Progenitor cell of endocrine pancreas (in vitro differentiated cells): ENCODE measurements around the gene IGFALS. TPM values are rescaled to one million over a fixed set of nuclear protein-coding genes. Genes with fewer than 3 reads are reported as not detected.

Experiments used
- DNase-seq: peaks from one replicate; pipeline ENCODE4 v3.0.0; 2021; ENCODE audit warnings: low spot score; ENCODE audit not compliant: unreplicated experiment
- H3K27ac Mint-ChIP-seq: 2 replicates; pipeline ENCODE4 v1.8.0; 2021; ENCODE audit warnings: mild to moderate bottlenecking, moderate library complexity, mixed read lengths
- H3K27me3 Mint-ChIP-seq: 2 replicates; pipeline ENCODE4 v1.8.0; 2021; ENCODE audit warnings: mixed read lengths
- H3K36me3 Mint-ChIP-seq: 2 replicates; pipeline ENCODE4 v1.8.0; 2022; ENCODE audit warnings: mixed read lengths; ENCODE audit not compliant: insufficient read depth
- H3K4me1 Mint-ChIP-seq: 2 replicates; pipeline ENCODE4 v1.8.0; 2021; ENCODE audit warnings: low read depth, mixed read lengths
- H3K4me3 Mint-ChIP-seq: 2 replicates; pipeline ENCODE4 v1.8.0; 2021; ENCODE audit warnings: low read depth, mild to moderate bottlenecking, moderate library complexity, mixed read lengths
- H3K9me3 Mint-ChIP-seq: 2 replicates; pipeline ENCODE4 v1.8.0; 2021; ENCODE audit warnings: low read depth, mixed read lengths
- CTCF ChIP-seq: fragments of 200-600 bp; sonication (generic); IDR thresholded peaks from one replicate; pipeline ENCODE4 v1.5.0; 2021; ENCODE audit warnings: antibody characterized with exemption, mild to moderate bottlenecking; ENCODE audit not compliant: unreplicated experiment
- total RNA-seq: library from RNA; stranded (reverse); gene quantifications from 2 replicates; pipeline ENCODE4 v1.2.1, GENCODE V29; 2021

IGFALS gene
- total RNA-seq, 1 donor from 2014 or later, result 1.2 TPM

- DNase-seq, result no peak
- Mint-ChIP-seq H3K4me3 (no peak overlapping the region), H3K27ac (no peak overlapping the region), H3K4me1 (no peaks in the 10 kb centered on the region), H3K36me3 (no peaks in the 10 kb centered on the region), H3K27me3 (no peaks in the 10 kb centered on the region), H3K9me3 (no peaks in the 10 kb centered on the region)
- no peak for TF ChIP-seq CTCF
Measured at GRCh38 chr16:1745900-1746692, 47.4 kb downstream of the IGFALS start.

GRCh38 chr16:1745181-1745899, 48.2 kb downstream of the IGFALS start:
- Mint-ChIP-seq H3K4me3 (no peak overlapping the region), H3K9me3 (no peaks in the 10 kb centered on the region), H3K36me3 (no peaks in the 10 kb centered on the region), H3K27ac (no peak overlapping the region), H3K27me3 (no peaks in the 10 kb centered on the region), H3K4me1 (no peaks in the 10 kb centered on the region)
- TF ChIP-seq CTCF, result no peak
- DNase-seq, result no peak

GRCh38 chr16:1744338-1744840, 49.1 kb downstream of the IGFALS start:
- no peaks in the 10 kb centered on the region for H3K36me3 Mint-ChIP-seq
- no peak overlapping the region for H3K27ac Mint-ChIP-seq
- no peak for TF ChIP-seq CTCF
- no peaks in the 10 kb centered on the region for H3K9me3 Mint-ChIP-seq
- no peak overlapping the region for H3K4me3 Mint-ChIP-seq
- DNase-seq, result no peak
- no peaks in the 10 kb centered on the region for H3K27me3 Mint-ChIP-seq
- no peaks in the 10 kb centered on the region for H3K4me1 Mint-ChIP-seq

- Mint-ChIP-seq H3K27ac (no peak overlapping the region), H3K9me3 (no peaks in the 10 kb centered on the region), H3K27me3 (no peaks in the 10 kb centered on the region), H3K4me1 (no peaks in the 10 kb centered on the region), H3K4me3 (no peak overlapping the region), H3K36me3 (no peaks in the 10 kb centered on the region)
- TF ChIP-seq CTCF, result no peak
- no peak for DNase-seq
Measured at GRCh38 chr16:1743376-1744337, 49.8 kb downstream of the IGFALS start.
